GM19193 (cell line): ENCODE data around the gene ANGEL2.

Experiments
- POLR2A ChIP-seq: IDR thresholded peaks from 4 replicates; pipeline ENCODE4 v1.6.1; 2011; ENCODE audit not compliant: insufficient read depth, insufficient read length; ENCODE audit errors: extremely low read depth

ANGEL2 gene

GRCh38 chr1:213034713-213035112 is 19.0 kb upstream of the ANGEL2 start:
- TF ChIP-seq POLR2A: no peak

GRCh38 chr1:213032651-213033050 is 17.0 kb upstream of the ANGEL2 start:
- TF ChIP-seq POLR2A: no peak

GRCh38 chr1:213020016-213020415 is 4.3 kb upstream of the ANGEL2 start:
- no peak for TF ChIP-seq POLR2A

- TF ChIP-seq POLR2A: no peak
Observed at GRCh38 chr1:213019450-213019849, 3.8 kb upstream of the ANGEL2 start.

GRCh38 chr1:213017447-213018273 is 2.0 kb upstream of the ANGEL2 start:
- no peak for TF ChIP-seq POLR2A

- TF ChIP-seq POLR2A: no peak
Observed at GRCh38 chr1:213014642-213015041, 1.0 kb downstream of the ANGEL2 start.

GRCh38 chr1:213008564-213008963 is 7.1 kb downstream of the ANGEL2 start:
- no peak for TF ChIP-seq POLR2A

- no peak for TF ChIP-seq POLR2A
Observed at GRCh38 chr1:213003256-213003655, 12.4 kb downstream of the ANGEL2 start.

GRCh38 chr1:212994926-212995325 is 20.7 kb downstream of the ANGEL2 start:
- no peak for TF ChIP-seq POLR2A

- TF ChIP-seq POLR2A: no peak
Observed at GRCh38 chr1:212990276-212990675, 25.4 kb downstream of the ANGEL2 start.

GRCh38 chr1:212987702-212988322 is 27.9 kb downstream of the ANGEL2 start:
- no peak for TF ChIP-seq POLR2A

GRCh38 chr1:212986551-212986950 is 29.1 kb downstream of the ANGEL2 start:
- TF ChIP-seq POLR2A: no peak

GRCh38 chr1:212984522-212985291 is 31.0 kb downstream of the ANGEL2 start:
- TF ChIP-seq POLR2A: no peak

GRCh38 chr1:212983482-212983881 is 32.2 kb downstream of the ANGEL2 start:
- TF ChIP-seq POLR2A: no peak

GRCh38 chr1:212982430-212983152 is 33.1 kb downstream of the ANGEL2 start:
- TF ChIP-seq POLR2A: no peak
